NCI-H460 (cell line): ENCODE data around the gene CALR3. TPM values are rescaled to one million over a fixed set of nuclear protein-coding genes. Genes with fewer than 3 reads are reported as not detected.
"Not testable (repeated sequence)": the region's sequence is repeated elsewhere in the genome, so short reads cannot be mapped to it uniquely, and the experiment has no call there.

Experiments used
- DNase-seq: peaks from one replicate; pipeline ENCODE4 v3.0.0-alpha.2; 2016; ENCODE audit warnings: low read depth; ENCODE audit errors: extremely low read depth
- polyA plus RNA-seq: library from polyadenylated mRNA; depleted of rRNA; stranded (reverse); fragments of >200 nt; gene quantifications from 2 replicates; pipeline ENCODE4 v1.2.3, GENCODE V29; 2014; cell fraction: nucleus; rRNA removed
- total RNA-seq: library from RNA; depleted of rRNA; stranded (reverse); fragments of >200 nt; shearing (Covaris generic); gene quantifications from 2 replicates; pipeline ENCODE4 v1.2.3, GENCODE V29; 2014; rRNA removed

The CALR3 gene
- 0.26 TPM in 1 of 2 replicates, not detected in the other for total RNA-seq
- polyA plus RNA-seq = not detected in 2 replicates

GRCh38 chr19:16495982-16496612 lies at the start of gene CALR3, which contains the start of gene C19orf44:
TSS of gene CALR3 (minus strand) at chr19:16496167. CDS start at chr19:16496129, 38 bp downstream.
TSS of gene C19orf44 (plus strand) at chr19:16496394. CDS start at chr19:16500793, 4,399 bp downstream.
- peak; percentile 95 for DNase-seq

- no peak for DNase-seq
These were observed 48.7 kb upstream of the CALR3 start for GRCh38 chr19:16544473-16545231.

- not testable (repeated sequence) for DNase-seq
These were observed 47.8 kb upstream of the CALR3 start for GRCh38 chr19:16543734-16544133.

- DNase-seq = no peak
These were observed 47.0 kb upstream of the CALR3 start for GRCh38 chr19:16542910-16543472.

GRCh38 chr19:16542045-16542909 lies 46.3 kb upstream of the CALR3 start, which contains the start of gene CHERP:
TSS of gene CHERP (minus strand) at chr19:16542437. CDS start at chr19:16542378, 59 bp downstream.
- DNase-seq = peak; percentile 84

GRCh38 chr19:16541526-16542044 lies 45.6 kb upstream of the CALR3 start:
- no peak for DNase-seq

- DNase-seq = no peak
These were observed 45.0 kb upstream of the CALR3 start for GRCh38 chr19:16540948-16541347.

GRCh38 chr19:16537111-16537510 lies 41.1 kb upstream of the CALR3 start:
- no peak for DNase-seq

- no peak for DNase-seq
These were observed 40.2 kb upstream of the CALR3 start for GRCh38 chr19:16536130-16536529.

GRCh38 chr19:16535381-16535780 lies 39.4 kb upstream of the CALR3 start:
- DNase-seq = no peak

- no peak for DNase-seq
These were observed 36.7 kb upstream of the CALR3 start for GRCh38 chr19:16532440-16533234.

- no peak for DNase-seq
These were observed 35.4 kb upstream of the CALR3 start for GRCh38 chr19:16531380-16531669.

- DNase-seq = no peak
These were observed 34.8 kb upstream of the CALR3 start for GRCh38 chr19:16530540-16531379.

GRCh38 chr19:16529466-16530144 lies 33.6 kb upstream of the CALR3 start:
- DNase-seq = no peak

GRCh38 chr19:16527971-16528521 lies 32.1 kb upstream of the CALR3 start:
- DNase-seq = no peak

GRCh38 chr19:16527334-16527935 lies 31.5 kb upstream of the CALR3 start:
- DNase-seq = no peak

GRCh38 chr19:16525751-16526481 lies 29.9 kb upstream of the CALR3 start:
- DNase-seq = no peak
